Measurements from ENCODE around the gene DNASE1L2.

Gene DNASE1L2

GRCh38 chr16:2251296-2252111, 15.3 kb downstream of the DNASE1L2 start, which contains the start of gene ECI1:
TSS of gene ECI1 (minus strand) at chr16:2251587. CDS start at chr16:2251566, 21 bp downstream.
- Histone ChIP-seq H3K27ac (ENCODE audit: poor library complexity, severe bottlenecking) (peak within 1 kb of the TSS; percentile 85), H3K36me3 (ENCODE audit: low read depth) (peaks cover 70% of the 10 kb centered on the region), H3K4me1 (ENCODE audit: insufficient read depth, poor library complexity, severe bottlenecking) (peaks cover 10% of the 10 kb centered on the region), H3K27me3 (ENCODE audit: insufficient read depth, poor library complexity, severe bottlenecking) (no peaks in the 10 kb centered on the region), H3K4me3 (ENCODE audit: severe bottlenecking) (peak within 1 kb of the TSS; percentile 86), H3K9me3 (ENCODE audit: severe bottlenecking) (no peaks in the 10 kb centered on the region)
- ATAC-seq (ENCODE audit: low read depth) (peak; percentile 85), DNase-seq (ENCODE audit: low spot score) (peak; percentile 92)
- peak; percentile 73 for TF ChIP-seq CTCF (IDR thresholded peaks at IDR 0.05; ENCODE audit: poor library complexity, severe bottlenecking)

- H3K4me1 ChIP-seq (ENCODE audit: insufficient read depth, poor library complexity, severe bottlenecking) = peaks cover 10% of the 10 kb centered on the region
- no peaks in the 10 kb centered on the region for H3K9me3 ChIP-seq (ENCODE audit: severe bottlenecking)
- peaks cover 71% of the 10 kb centered on the region for H3K36me3 ChIP-seq (ENCODE audit: low read depth)
- TF ChIP-seq CTCF (IDR thresholded peaks at IDR 0.05; ENCODE audit: poor library complexity, severe bottlenecking) = no peak
- DNase-seq (ENCODE audit: low spot score) (no peak), ATAC-seq (ENCODE audit: low read depth) (no peak)
- H3K27me3 ChIP-seq (ENCODE audit: insufficient read depth, poor library complexity, severe bottlenecking) = no peaks in the 10 kb centered on the region
- H3K27ac ChIP-seq (ENCODE audit: poor library complexity, severe bottlenecking) = peak overlapping the region; percentile 85
- H3K4me3 ChIP-seq (ENCODE audit: severe bottlenecking) = no peak overlapping the region
Observed at GRCh38 chr16:2252806-2253148, 16.5 kb downstream of the DNASE1L2 start.

- H3K9me3 ChIP-seq (ENCODE audit: severe bottlenecking) = no peaks in the 10 kb centered on the region
- peaks cover 10% of the 10 kb centered on the region for H3K4me1 ChIP-seq (ENCODE audit: insufficient read depth, poor library complexity, severe bottlenecking)
- DNase-seq (ENCODE audit: low spot score) = no peak
- H3K36me3 ChIP-seq (ENCODE audit: low read depth) = peaks cover 73% of the 10 kb centered on the region
- no peak overlapping the region for H3K27ac ChIP-seq (ENCODE audit: poor library complexity, severe bottlenecking)
- ATAC-seq (ENCODE audit: low read depth) = no peak
- H3K27me3 ChIP-seq (ENCODE audit: insufficient read depth, poor library complexity, severe bottlenecking) = no peaks in the 10 kb centered on the region
- no peak overlapping the region for H3K4me3 ChIP-seq (ENCODE audit: severe bottlenecking)
- TF ChIP-seq CTCF (IDR thresholded peaks at IDR 0.05; ENCODE audit: poor library complexity, severe bottlenecking) = no peak
Observed at GRCh38 chr16:2253293-2253692, 17.0 kb downstream of the DNASE1L2 start.

GRCh38 chr16:2256531-2257140, 20.4 kb downstream of the DNASE1L2 start:
- peaks cover 94% of the 10 kb centered on the region for H3K36me3 ChIP-seq (ENCODE audit: low read depth)

More at GRCh38 chr16:2256531-2257140, 20.4 kb downstream of the DNASE1L2 start:
- no peak for ATAC-seq (ENCODE audit: low read depth)
- no peak for TF ChIP-seq CTCF (IDR thresholded peaks at IDR 0.05; ENCODE audit: poor library complexity, severe bottlenecking)
- Histone ChIP-seq H3K9me3 (ENCODE audit: severe bottlenecking) (no peaks in the 10 kb centered on the region), H3K27ac (ENCODE audit: poor library complexity, severe bottlenecking) (no peak overlapping the region), H3K4me1 (ENCODE audit: insufficient read depth, poor library complexity, severe bottlenecking) (peaks cover 10% of the 10 kb centered on the region), H3K27me3 (ENCODE audit: insufficient read depth, poor library complexity, severe bottlenecking) (no peaks in the 10 kb centered on the region), H3K4me3 (ENCODE audit: severe bottlenecking) (no peak overlapping the region)
- no peak for DNase-seq (ENCODE audit: low spot score)
